Posterior vena cava (tissue), 2 donors: ENCODE results near the gene ZNF608. TPM values are rescaled to one million over a fixed set of nuclear protein-coding genes. Genes with fewer than 3 reads are reported as not detected.
A peak's percentile ranks its signal among the peaks of the same experiment; 100 is the strongest.

ENCODE experiments used
- DNase-seq: peaks from one replicate; pipeline ENCODE4 v3.0.0-alpha.2; 2020; ENCODE audit warnings: low spot score
- intact Hi-C, 2 donors: fragments of 100-400 bp; cut with DNase I; formaldehyde crosslinking; loops; one replicate each; pipeline versions ENCODE4 v1.14.1 to v1.14.2; 2022 to 2023
- total RNA-seq, 2 donors: library from RNA; stranded (reverse); fragmentation: NEBNext Ultra II Directional; extraction: Animal tissue kit (Norgen Biotek cat#: 25700); gene quantifications; one replicate each; pipeline ENCODE4 v1.2.1, GENCODE V29; 2021
- donor health status: DM: yes; HTN: yes; CAD: no.
- donor health status: DM: yes; HTN: yes; CAD: no.

The ZNF608 gene
- total RNA-seq, 2 donors from 2014 or later = 11.4 to 11.9 TPM

DNA sequence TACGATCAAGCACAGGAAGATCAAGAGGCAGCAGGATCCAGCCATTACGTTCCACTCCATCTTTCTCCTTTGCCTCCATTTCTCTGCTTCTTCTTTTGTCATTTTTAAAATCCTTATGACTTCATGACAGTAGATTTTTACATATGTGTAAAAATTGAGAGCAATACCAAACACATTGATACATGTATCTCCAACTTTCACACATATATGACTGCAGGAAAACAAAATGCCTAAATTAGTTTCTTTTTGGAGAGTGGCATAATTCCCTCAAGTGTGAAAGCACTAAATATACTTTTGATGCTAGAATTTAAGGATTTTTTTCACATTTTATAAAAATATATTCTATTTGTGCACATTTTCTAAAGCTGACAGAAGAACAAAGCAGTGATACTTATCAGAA is 8.6 kb upstream of the ZNF608 start:
- intact Hi-C loops = loop anchor here in 1 of 2 donors (5.0 kb wide), 1 partner anchor 257 kb away; no protein-coding TSS in a partner anchor
- DNase-seq = no peak

DNA sequence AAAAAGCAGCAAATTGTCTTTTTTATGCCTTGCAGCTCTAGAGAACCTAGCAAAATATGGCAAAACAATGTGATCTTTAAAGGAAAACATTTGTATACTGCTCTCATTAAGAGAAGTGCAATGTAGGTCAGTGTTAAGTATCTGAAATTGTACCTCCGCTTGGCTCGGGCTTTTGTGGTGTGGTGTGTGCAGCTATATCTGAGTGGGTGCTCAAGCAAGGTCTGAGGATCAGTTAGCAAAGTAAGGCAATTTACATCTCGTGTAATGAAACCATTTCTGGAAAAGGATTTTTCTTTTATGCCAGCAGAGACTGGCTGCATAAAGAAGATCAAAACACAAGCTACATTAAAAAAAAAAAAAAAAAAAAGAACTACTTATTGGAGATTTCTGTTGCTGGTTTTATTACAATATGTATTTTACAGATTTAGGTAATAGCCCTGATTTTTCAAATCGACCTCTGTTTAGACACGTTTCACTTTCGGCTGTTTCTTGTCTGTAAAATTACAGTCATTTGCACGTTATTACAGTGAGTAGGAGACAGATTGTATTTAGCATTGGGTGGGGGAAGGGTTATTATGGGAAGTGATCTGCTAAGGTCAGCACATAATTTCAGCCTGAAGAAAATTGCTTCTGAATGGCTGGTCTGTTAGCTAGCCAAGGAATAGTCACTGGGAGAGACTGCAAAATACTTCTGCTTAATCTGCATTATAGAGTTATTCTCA is 7.9 kb upstream of the ZNF608 start:
- intact Hi-C loops = no loop called here
- DNase-seq = no peak

DNA sequence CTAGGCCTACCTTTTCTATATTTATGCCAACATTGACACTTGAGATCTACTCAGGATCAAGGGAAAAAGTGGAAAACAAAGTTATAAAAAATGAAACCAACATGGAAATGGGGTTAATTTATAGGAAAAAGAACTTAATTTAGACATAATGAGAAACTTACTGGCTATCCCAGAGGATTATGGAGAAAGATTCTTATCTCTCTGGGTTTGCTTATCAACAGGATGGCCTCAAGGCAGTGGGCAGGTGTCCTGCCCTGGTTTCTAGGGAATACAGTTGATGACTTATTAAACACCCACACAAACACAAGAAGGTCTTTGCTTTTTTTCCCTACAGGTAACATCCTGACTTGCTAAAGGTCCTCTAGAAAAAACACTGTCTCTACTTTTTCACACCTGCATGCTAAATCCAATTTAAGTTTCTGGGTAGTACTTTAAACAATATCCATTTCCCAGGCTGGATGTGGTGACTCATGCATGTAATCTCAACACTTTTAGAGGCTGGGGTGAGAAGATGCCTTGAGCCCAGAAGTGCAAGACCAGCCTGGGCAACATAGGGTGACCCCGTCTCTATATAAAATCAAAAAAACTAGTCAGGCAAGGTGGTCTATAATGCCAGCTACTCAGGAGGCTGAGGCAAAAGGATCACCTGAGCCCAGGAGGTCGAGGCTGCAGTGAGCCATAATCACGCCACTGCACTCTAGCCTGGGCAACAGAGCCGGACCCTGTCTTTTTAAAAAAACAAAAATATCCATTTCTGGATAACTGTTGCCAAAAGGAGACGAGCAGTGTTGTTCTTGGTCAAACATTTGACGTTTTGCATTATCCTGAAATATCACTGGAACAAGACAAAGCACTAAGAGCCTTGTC is 6.6 kb upstream of the ZNF608 start:
- intact Hi-C loops = no loop called here
- DNase-seq = no peak

DNA sequence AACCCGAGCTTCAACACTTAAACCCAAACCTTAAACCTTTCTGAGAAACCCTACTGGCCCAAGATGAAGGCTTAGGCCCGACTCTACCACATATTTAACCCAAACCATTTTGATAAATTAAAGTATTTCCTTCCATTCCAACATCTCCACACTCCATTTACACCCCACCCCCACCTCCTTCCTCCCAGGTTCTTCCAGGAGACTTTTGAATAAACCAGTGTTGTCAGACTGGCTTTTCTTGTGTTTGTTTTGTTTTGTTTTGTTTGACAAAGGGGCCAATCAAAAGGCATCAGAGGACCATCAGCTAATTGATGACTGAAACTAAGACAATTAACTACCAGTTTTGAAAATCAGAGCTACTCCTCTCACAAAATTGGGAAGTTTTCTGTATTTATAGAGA is 4.6 kb upstream of the ZNF608 start:
- no peak for DNase-seq
- intact Hi-C loops = no loop called here

DNA sequence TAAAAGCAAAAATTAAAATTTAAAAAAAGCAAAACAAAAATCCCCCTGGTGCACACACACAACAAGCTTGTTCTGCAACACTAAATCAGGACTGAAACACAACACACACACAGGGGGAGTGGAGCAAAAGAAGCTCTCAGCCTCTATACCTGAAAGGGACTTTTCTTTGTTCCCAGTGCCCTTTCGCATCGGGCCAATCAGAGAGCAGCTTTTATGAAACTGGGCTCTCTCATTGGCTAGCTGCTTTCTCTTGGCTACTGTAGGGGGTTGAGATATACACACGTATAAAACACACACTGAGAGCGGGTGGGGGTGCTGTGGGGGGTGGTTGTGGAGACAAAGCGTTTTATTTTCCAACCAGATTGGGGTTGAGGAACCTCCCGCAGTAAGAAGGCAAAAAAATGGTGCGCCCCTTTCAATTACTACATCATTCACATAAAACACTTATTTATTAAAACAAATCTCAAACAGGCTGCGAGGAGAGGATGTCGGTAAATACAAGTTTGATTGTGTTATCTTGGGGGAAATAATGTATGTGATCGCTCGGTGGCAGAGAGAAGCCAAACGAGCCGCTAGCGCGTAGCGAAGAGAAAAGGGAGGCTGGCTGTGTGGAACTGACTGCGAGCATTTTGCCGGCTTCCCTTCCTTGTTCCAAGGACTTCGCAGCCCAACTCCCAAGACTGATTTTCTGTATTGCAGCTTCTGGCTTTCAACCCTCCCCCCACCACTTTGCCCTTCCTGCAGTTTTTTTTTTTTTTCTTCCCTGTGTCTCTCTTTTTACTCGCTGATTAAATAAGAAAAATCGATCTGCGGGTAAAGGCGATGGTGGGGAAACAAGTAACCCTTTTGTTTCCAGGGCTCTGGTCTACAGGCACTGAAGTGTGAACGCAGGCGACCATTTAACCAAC is 2.5 kb upstream of the ZNF608 start:
- intact Hi-C loops = loop anchor here in 1 of 2 donors (10.0 kb wide), 2 partner anchors 84 to 736 kb away; no protein-coding TSS in a partner anchor
- DNase-seq = no peak

DNA sequence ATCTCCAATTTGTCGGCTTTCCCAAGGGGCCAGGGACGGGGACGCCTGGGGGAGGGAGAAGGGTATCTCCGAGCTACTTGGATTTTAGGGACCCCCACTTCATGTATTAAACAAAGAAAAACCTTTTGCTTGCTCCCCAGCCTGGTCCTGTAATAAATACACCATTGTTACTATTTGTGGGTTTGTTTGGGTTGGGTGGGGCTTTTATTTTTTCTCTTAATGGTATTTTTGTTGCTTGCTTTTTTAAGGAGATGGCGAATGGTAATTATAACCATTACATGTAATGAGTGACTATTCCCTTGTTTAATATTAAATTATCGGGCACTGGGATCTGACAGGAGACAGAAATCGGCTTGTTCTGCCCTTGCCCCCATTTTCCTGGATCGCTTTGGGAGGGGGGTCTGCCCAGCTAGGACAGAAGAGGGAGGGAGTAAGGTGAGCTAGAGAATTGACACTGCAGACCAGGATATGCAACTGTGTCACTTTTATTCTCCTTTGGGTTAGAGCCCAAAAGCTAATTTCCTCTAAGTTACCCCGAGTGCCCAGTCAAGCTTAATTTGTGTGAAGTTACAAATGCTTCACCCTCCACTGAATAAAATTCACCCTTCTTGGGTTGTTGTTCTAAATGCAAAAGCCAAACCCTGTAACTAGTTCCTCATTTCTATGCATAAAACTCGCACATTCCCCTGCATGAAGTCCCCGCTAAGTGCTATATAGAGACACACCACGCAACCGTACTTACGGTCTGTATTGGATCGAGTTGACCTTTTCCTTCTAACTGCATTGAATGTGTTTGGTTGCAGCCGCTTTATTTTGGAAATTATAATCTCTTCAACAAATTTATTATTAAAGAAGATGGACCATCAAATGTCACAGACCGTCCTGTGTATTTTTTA is 1.6 kb upstream of the ZNF608 start:
- DNase-seq = no peak
- intact Hi-C loops = loop anchor here (2.0 to 10.0 kb wide), 3 partner anchors 83 to 737 kb away; no protein-coding TSS in a partner anchor

DNA sequence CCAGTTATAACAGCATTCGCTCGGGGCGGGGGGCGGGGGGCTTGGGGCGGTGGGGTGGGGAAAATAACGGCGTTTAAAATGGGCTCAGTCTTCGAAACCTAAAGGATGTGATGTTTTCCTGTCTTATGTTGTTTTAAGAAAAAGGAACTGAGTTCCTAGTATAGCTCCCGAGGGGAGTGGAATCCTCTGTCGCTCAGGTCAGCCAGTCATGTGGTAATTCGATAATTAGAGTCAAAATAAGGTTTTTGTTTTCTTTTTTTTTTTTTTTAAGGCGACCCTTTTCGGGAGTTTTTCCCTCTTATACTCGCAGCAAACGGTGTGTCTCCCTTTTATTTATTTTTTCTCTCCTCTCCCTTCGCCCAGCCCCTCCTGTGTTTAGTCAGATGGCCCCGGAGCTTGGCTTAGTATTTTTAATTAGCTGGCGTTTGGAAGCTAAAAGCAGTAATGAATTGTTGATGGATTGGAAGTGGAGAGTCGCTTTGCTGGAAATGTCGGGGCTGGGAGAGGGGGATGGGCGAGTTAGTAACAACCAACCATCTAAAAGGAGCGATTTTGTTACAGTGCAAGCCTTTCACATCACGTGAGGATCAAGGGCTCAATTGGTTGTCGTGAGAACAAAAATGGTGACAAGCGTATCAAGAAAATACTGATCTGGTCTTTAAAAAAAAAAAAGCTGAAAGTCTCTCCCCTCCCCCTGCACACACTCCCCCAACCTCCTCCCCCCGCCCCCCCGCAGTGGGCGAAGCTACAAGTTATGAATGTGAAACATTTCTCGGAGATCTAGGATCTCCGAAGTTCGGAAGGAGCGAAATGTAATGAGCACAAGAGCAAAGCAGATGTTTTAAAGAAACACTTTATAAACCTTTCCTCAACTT is 714 bp upstream of the ZNF608 start:
- intact Hi-C loops = loop anchor here (2.0 to 10.0 kb wide), 3 partner anchors 82 to 738 kb away; no protein-coding TSS in a partner anchor
- peak; percentile 90 for DNase-seq

DNA sequence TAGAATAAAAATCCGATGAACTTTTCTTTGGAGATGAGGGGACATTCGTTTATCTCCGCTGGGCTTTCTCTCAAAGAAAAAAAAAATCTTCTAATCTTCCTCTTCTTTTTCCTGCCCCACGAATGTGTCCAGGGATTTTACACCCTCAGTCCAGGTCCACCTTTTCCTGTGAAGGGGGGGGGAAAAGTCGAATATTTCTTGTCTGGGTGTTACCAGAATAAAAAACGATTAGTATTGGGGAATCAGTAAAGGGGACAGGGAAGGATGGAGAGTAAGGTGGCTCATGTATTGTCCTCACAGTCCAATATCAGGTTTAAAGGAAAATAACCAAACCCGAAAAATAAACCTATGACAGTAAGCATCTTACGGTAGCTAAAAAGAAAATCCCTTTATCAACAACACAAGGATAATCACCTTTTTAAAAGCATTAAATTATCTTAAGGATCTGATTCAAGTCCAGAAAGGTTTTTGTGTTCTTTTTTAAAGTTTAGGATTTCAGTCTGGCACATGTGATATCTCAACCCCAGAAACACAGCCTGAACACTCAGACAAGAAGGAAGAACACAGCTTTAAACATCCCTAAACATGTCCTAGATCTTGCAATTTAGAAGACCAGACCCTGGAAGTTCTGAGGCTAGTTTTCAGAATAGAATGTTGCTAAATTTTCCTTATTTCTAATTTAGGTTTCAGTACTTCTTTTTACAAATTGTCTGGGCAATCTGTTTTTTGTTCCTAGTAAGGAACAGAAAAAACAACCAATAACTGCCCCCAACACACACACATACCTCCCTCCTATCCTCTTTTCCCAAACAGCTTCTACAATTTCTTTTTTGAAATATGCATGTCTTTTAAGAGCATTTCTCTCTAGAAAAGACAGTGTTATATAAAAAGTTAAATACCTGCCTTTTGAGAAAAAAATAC is 1.2 kb downstream of the ZNF608 start:
- intact Hi-C loops = loop anchor here in 1 of 2 donors (10.0 kb wide), 2 partner anchors 80 to 740 kb away; no protein-coding TSS in a partner anchor
- DNase-seq = no peak

DNA sequence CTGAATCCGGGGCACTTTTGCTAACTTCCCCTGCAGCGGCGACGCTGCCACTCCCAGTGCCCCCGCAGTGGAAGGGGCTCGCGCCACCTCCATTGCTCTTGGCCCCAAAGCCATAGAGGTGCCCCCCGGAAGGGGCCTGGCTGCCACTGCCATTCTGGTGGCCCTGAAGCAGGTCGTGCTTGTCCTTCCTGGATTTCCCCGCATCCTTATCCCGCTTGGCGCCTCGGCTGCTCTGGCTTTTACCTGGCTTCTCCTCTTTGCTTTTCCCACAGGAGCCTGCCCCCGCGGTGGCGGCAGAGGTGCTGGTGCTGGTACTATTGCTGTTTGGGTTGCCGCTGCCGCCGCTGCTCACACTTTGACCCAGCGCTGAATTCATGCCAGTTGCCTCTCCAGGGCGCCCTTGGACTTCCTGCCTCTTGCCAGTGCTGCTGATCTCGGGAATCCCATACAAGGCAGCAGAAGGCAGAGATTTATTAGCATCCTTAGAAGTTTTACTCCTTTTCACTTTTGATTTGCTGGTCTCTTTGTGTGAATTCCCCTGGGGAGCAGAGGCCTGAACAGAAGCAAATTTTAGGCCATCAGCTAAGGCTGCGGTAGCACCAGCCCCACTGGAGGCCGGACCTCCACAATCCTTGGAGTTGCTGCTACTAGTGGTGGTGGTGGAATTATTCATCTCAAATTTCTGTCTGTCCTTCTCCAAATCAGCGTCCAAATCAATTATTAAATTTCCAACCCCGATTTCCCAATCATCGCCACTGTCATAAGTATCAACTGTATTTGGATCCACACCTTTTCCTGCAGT is 2.1 kb downstream of the ZNF608 start:
- DNase-seq = no peak
- intact Hi-C loops = loop anchor here in 1 of 2 donors (10.0 kb wide), 2 partner anchors 80 to 740 kb away; no protein-coding TSS in a partner anchor

DNA sequence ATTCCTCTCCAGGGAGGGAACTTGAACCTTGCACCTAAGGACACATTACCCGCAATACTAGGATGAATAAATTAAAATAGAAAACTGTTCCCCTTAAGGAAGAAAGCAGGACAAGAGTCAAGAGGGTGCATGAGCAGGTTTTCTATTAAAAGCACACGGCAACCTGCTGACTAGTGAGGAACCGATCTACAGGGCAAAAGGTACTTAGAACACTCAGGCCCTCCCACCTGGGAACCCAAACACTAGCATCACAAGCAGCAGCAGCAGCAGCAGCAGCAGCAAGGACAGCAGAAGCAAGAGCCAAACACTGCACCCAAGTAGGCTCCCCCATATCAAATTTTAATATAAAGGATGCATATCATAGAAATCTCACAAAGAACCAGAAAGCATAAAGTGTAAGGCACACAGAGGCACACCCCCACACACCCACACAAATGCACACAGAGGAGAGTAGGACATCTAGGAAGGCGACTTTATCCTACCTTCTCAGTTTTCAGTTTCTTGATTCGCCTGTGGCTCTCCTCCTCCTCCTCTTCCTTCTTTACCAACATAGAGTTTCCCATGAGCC is 2.8 kb downstream of the ZNF608 start:
- DNase-seq = no peak
- intact Hi-C loops = loop anchor here in 1 of 2 donors (10.0 kb wide), 2 partner anchors 79 to 741 kb away; no protein-coding TSS in a partner anchor

DNA sequence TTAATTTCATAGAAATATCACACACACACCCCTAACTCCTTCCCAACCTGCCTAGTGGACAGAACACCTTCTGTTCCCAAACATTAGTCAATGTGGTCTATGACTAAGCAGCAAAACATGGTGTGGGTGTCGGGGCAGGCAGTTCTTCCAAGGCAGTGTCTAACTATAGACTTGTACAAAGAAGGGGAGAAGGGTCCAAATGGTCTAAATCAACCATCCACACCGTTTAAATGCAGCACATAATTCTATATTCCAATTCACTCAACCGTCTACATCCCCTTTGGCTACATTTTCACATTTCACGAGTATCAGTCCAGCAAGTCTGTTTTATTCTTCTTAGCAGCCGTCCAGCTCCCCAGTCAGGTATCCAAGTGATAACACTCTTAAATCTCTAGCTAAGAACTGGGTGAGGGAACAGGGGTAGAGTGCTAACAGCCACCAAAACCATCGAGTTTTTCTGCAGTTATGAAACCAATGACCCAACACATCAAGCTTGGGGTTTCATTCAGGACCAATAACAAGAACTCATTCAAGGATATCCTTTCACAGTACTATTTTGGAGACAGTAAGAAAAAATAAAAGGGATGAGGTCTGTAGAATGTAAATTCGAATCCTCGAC is 3.3 kb downstream of the ZNF608 start:
- no peak for DNase-seq
- intact Hi-C loops = loop anchor here in 1 of 2 donors (10.0 kb wide), 2 partner anchors 78 to 742 kb away; no protein-coding TSS in a partner anchor

DNA sequence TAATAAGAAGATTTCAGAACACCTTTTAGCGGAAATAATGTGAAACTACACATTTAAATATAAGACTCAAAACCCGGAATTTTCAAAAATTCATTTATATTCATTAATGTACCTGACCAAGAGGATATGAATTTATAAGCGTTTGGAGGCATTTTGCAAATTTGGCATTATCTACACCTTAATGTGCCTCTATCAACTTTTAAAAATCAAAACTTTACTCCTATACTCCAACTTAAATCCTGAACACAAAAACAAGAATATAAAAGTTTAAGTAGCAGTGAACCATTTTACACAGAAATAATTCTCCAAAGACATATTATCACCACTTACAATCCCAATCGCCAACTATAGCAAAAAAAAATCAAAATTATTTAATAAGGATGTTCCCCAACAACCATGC is 3.9 kb downstream of the ZNF608 start:
- DNase-seq = no peak
- intact Hi-C loops = loop anchor here in 1 of 2 donors (10.0 kb wide), 2 partner anchors 78 to 742 kb away; no protein-coding TSS in a partner anchor

DNA sequence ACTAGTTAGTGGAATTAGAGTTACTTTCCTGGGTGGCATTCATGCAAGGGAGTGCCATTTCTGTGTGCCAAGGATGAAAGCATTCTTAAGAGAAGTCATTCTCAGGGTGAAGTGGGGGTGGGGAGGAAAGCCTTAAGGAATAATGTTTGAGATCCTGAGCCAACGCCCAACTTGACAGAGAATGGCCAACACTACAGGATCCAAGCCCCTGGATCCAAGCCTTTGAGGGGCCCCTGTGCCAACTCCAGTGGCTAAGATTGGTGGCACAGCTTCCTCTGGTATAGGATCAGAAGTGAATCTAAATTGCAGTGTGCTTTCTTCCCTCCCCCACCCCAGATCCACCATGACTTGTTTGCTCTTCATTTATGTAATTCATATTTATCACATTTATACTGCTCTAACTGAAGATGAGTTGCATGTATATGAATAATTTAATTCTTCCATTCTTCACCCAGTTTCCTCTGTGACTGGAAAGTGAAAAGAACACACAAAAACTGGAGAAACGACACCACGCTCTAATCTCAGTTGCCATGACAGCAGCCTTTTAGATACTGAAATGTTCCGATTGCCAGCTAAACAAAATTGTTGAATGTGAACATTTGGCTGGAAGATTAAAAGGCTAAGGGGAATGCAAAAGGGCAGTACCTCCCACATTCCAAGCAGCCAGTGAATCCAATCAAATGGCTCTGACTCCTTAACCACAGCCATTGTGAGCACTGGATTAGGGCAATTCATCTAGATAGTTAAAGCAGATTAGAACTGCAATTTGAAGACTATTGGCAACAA is 4.5 kb downstream of the ZNF608 start:
- intact Hi-C loops = loop anchor here in 1 of 2 donors (10.0 kb wide), 2 partner anchors 77 to 743 kb away; no protein-coding TSS in a partner anchor
- DNase-seq = no peak
